Stomach (tissue), 9 donors: ENCODE data around the gene PTP4A1. TPM values are rescaled to one million over a fixed set of nuclear protein-coding genes. Genes with fewer than 3 reads are reported as not detected.

Source experiments
- DNase-seq, 2 donors: peaks; one replicate each; pipeline versions ENCODE4 v3.0.0 to v3.0.0-alpha.2; 2013 to 2019
- H3K27ac ChIP-seq, 5 donors: fragments of 200-600 bp in 4 of 5; sonication (generic) in 4 of 5; one replicate each; pipeline ENCODE4 v1.5.1; 2013 to 2019; ENCODE audit warnings: mild to moderate bottlenecking in 1 of 5, moderate library complexity in 1 of 5
- H3K27me3 ChIP-seq, 3 donors: fragments of 200-600 bp; sonication (generic); one replicate each; pipeline ENCODE4 v1.5.1; 2017 to 2019; ENCODE audit warnings: mixed run types in 1 of 3
- H3K36me3 ChIP-seq, 4 donors: fragments of 200-600 bp; sonication (generic); 1 replicate in 3 of 4; 2 replicates in 1 of 4; pipeline ENCODE4 v1.5.1; 2016 to 2019
- H3K4me1 ChIP-seq, 4 donors: fragments of 200-600 bp; sonication (generic); one replicate each; pipeline ENCODE4 v1.5.1; 2016 to 2019
- H3K4me3 ChIP-seq, 4 donors: fragments of 200-600 bp; sonication (generic) in 3 of 4; one replicate each; pipeline ENCODE4 v1.5.1; 2016 to 2019; ENCODE audit warnings: mild to moderate bottlenecking in 1 of 4
- H3K9me3 ChIP-seq, 4 donors: fragments of 200-600 bp; sonication (generic); one replicate each; pipeline ENCODE4 v1.5.1; 2016 to 2019
- EP300 ChIP-seq: sonication (generic); formaldehyde crosslinking; IDR thresholded peaks from one replicate; pipeline ENCODE4 v1.6.1; 2017; ENCODE audit warnings: antibody characterized with exemption
- POLR2A ChIP-seq, 4 donors: fragments of 450-650 bp; IDR thresholded peaks; one replicate each; pipeline ENCODE4 v1.6.1; 2016; ENCODE audit warnings: antibody characterized with exemption in 4 of 4, control low read depth in 2 of 4, mild to moderate bottlenecking in 1 of 4, moderate library complexity in 1 of 4
- POLR2AphosphoS5 ChIP-seq, 3 donors: sonication (generic); formaldehyde crosslinking; IDR thresholded peaks; one replicate each; pipeline ENCODE4 v1.6.1; 2016; ENCODE audit warnings: antibody characterized with exemption in 3 of 3
- WGBS, 5 donors: extraction: QIAGEN DNeasy Blood & Tissue Kit in 3 of 5; methylation state at CpG; one replicate each; pipeline versions ENCODE4 v1.1.5 to v1.1.7; 2013 to 2018; 5-methylcytosine and 5-hydroxymethylcytosine counted together
- intact Hi-C: fragments of 100-400 bp; cut with DNase I; formaldehyde crosslinking; loops from one replicate; pipeline ENCODE4 v1.15.1; 2023; ENCODE audit warnings: low total_unique reads
- polyA plus RNA-seq, 3 donors: library from polyadenylated mRNA; stranded (reverse); fragments of 200-250 nt; gene quantifications; one replicate each; pipeline ENCODE4 v1.2.3, GENCODE V29; 2013
- total RNA-seq, 5 donors: library from RNA; depleted of rRNA; stranded (reverse); fragments of >200 nt; gene quantifications; one replicate each; pipeline versions ENCODE4 v1.1.0 to v1.2.3, GENCODE V29; 2014 to 2016
- TF ChIP-seq, protein P1 (sequence below), 7 experiments: fragments of 450-650 bp in 4 of 7; fragments of 200-600 bp in 3 of 7; sonication (generic) in 3 of 7; IDR thresholded peaks; one replicate each; pipeline ENCODE4 v1.5.1; 2016 to 2019; ENCODE audit warnings: antibody characterized with exemption in 7 of 7, control low read depth in 2 of 7, mild to moderate bottlenecking in 1 of 7
- donor health status: healthy with polysubstance abuse.
- donor health status: Bipolar disorder and iron deficiency.
- donor health status: healthy.

Gene PTP4A1
- total and polyA plus RNA-seq, 8 donors = 10.0 to 140 (median 37.2) TPM

DNA sequence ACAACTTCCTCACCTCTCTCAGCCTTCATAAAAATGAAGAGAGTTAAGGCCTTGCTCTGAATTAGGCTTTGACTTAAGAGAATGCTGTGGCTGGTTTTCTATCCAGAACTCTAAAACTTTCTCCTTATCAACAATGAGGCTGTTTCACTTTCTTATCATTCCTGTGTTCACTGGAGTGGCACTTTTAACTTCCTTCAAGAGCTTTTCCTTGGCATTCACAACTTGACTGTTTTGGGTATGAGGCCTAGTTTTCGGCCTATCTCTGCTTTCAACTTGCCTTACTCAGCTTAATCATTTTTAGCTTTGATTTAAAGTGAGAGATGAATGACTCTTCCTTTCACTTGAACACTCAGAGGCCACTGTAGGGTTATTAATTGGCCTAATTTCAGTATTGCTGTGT lies 4.3 kb upstream of the PTP4A1 start:
- no peaks in the 10 kb centered on the region for H3K9me3 ChIP-seq
- peak in 1 of 2 donors; percentile 30 for DNase-seq
- 31 to 51% (median 35%) methylated on average over 1 of the region's 1 CpG for WGBS, 5 donors
- TF ChIP-seq POLR2AphosphoS5 (IDR thresholded peaks at IDR 0.05) (peak in 1 of 3 donors; percentile 39), POLR2A (IDR thresholded peaks at IDR 0.05) (no peak)
- peaks cover 22 to 63% (median 42%) of the 10 kb centered on the region in 4 donors for H3K4me1 ChIP-seq
- H3K27me3 ChIP-seq = no peaks in the 10 kb centered on the region
- no peak overlapping the region for H3K4me3 ChIP-seq
- intact Hi-C loops = no loop called here
- no peaks in the 10 kb centered on the region for H3K36me3 ChIP-seq
- peak overlapping the region; percentile 16 to 100 (median 55) for H3K27ac ChIP-seq

- Histone ChIP-seq H3K9me3 (no peaks in the 10 kb centered on the region), H3K27ac (peak overlapping the region; percentile 98 to 100 (median 100)), H3K27me3 (no peaks in the 10 kb centered on the region), H3K36me3 (peaks cover 0 to 4% (median 3%) of the 10 kb centered on the region in 4 donors), H3K4me3 (peak overlapping the region; percentile 74 to 100 (median 80)), H3K4me1 (peaks cover 10 to 62% (median 38%) of the 10 kb centered on the region in 4 donors)
- intact Hi-C loops = no loop called here
- TF ChIP-seq POLR2A (IDR thresholded peaks at IDR 0.05) (no peak), EP300 (no peak), POLR2AphosphoS5 (IDR thresholded peaks at IDR 0.05) (peak in 2 of 3 donors; percentile 52 to 66)
- TF ChIP-seq, protein P1, sequence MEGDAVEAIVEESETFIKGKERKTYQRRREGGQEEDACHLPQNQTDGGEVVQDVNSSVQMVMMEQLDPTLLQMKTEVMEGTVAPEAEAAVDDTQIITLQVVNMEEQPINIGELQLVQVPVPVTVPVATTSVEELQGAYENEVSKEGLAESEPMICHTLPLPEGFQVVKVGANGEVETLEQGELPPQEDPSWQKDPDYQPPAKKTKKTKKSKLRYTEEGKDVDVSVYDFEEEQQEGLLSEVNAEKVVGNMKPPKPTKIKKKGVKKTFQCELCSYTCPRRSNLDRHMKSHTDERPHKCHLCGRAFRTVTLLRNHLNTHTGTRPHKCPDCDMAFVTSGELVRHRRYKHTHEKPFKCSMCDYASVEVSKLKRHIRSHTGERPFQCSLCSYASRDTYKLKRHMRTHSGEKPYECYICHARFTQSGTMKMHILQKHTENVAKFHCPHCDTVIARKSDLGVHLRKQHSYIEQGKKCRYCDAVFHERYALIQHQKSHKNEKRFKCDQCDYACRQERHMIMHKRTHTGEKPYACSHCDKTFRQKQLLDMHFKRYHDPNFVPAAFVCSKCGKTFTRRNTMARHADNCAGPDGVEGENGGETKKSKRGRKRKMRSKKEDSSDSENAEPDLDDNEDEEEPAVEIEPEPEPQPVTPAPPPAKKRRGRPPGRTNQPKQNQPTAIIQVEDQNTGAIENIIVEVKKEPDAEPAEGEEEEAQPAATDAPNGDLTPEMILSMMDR (IDR thresholded peaks at IDR 0.05) = no peak
- 7 to 15% (median 11%) methylated on average over 20 of the region's 20 CpGs for WGBS, 5 donors
- peak; percentile 84 to 89 for DNase-seq
Measured at GRCh38 chr6:63571361-63572043, 778 bp upstream of the PTP4A1 start.

GRCh38 chr6:63572747-63573075 lies 431 bp downstream of the PTP4A1 start:
- no peak for DNase-seq
- TF ChIP-seq, protein P1 (IDR thresholded peaks at IDR 0.05) = no peak
- TF ChIP-seq EP300 (no peak), POLR2A (IDR thresholded peaks at IDR 0.05) (no peak), POLR2AphosphoS5 (IDR thresholded peaks at IDR 0.05) (no peak)
- no peaks in the 10 kb centered on the region for H3K9me3 ChIP-seq
- peak overlapping the region; percentile 74 to 100 (median 80) for H3K4me3 ChIP-seq
- H3K27ac ChIP-seq = peak overlapping the region; percentile 98 to 100 (median 100)
- H3K36me3 ChIP-seq = peaks cover 11 to 16% (median 15%) of the 10 kb centered on the region in 4 donors
- 0 to 1% (median 0%) methylated on average over 1 to 42 of the region's 42 CpGs for WGBS, 5 donors
- H3K4me1 ChIP-seq = peaks cover 10 to 64% (median 37%) of the 10 kb centered on the region in 4 donors
- no peaks in the 10 kb centered on the region for H3K27me3 ChIP-seq
- intact Hi-C loops = no loop called here

- Histone ChIP-seq H3K9me3 (no peaks in the 10 kb centered on the region), H3K4me1 (peaks cover 10 to 66% (median 40%) of the 10 kb centered on the region in 4 donors), H3K4me3 (peak overlapping the region; percentile 74 to 100 (median 80)), H3K27me3 (no peaks in the 10 kb centered on the region), H3K27ac (peak overlapping the region; percentile 98 to 100 (median 100)), H3K36me3 (peaks cover 13 to 21% (median 21%) of the 10 kb centered on the region in 4 donors)
- 0 to 1% (median 0%) methylated on average over 28 to 86 of the region's 86 CpGs for WGBS, 5 donors
- TF ChIP-seq, protein P1 (IDR thresholded peaks at IDR 0.05) = peak in 1 of 7 experiments; percentile 26
- TF ChIP-seq POLR2A (IDR thresholded peaks at IDR 0.05) = peak in 2 of 4 donors; percentile 53 to 62
- TF ChIP-seq POLR2AphosphoS5 (IDR thresholded peaks at IDR 0.05) = peak; percentile 56 to 87 (median 85)
- TF ChIP-seq EP300 = no peak
- DNase-seq = peak; percentile 93 to 95
- intact Hi-C loops = no loop called here
Measured at GRCh38 chr6:63573076-63573898, 1.0 kb downstream of the PTP4A1 start.
